Kidney epithelial cell (primary cell): ENCODE measurements around the gene SNAP25. TPM values are rescaled to one million over a fixed set of nuclear protein-coding genes. Genes with fewer than 3 reads are reported as not detected.
A peak's percentile ranks its signal among the peaks of the same experiment; 100 is the strongest.

ENCODE experiments used
- DNase-seq: peaks from one replicate; pipeline ENCODE4 v3.0.0-alpha.2; 2010; ENCODE audit warnings: low read depth
- H3K27me3 ChIP-seq: 2 replicates; pipeline ENCODE4 v1.6.0; 2011; ENCODE audit warnings: low read length; ENCODE audit not compliant: control insufficient read depth, insufficient read depth
- H3K36me3 ChIP-seq: 2 replicates; pipeline ENCODE4 v1.5.1; 2011; ENCODE audit warnings: low read length; ENCODE audit not compliant: control insufficient read depth, insufficient read depth
- H3K4me3 ChIP-seq: 2 replicates; pipeline ENCODE4 v1.5.1; 2011; ENCODE audit warnings: low read depth, mild to moderate bottlenecking, control low read depth, low read length
- CTCF ChIP-seq: IDR thresholded peaks from 2 replicates; pipeline ENCODE4 v1.5.1; 2011; ENCODE audit warnings: mild to moderate bottlenecking, moderate library complexity, low read length, control low read depth, inconsistent platforms; ENCODE audit not compliant: insufficient read depth, poor library complexity, severe bottlenecking
- total RNA-seq: library from RNA; depleted of rRNA; stranded (reverse); fragments of >200 nt; gene quantifications from 2 replicates; pipeline ENCODE4 v1.2.3, GENCODE V29; 2015

Gene SNAP25
- total RNA-seq, 1 donor from 2014 or later: 1.0 TPM

- Histone ChIP-seq H3K4me3 (no peak overlapping the region), H3K36me3 (no peaks in the 10 kb centered on the region), H3K27me3 (no peaks in the 10 kb centered on the region)
- DNase-seq: no peak
- no peak for TF ChIP-seq CTCF
Measured at GRCh38 chr20:10312111-10312510, 93.5 kb downstream of the SNAP25 start.

GRCh38 chr20:10313215-10313614 is 94.6 kb downstream of the SNAP25 start:
- Histone ChIP-seq H3K36me3 (no peaks in the 10 kb centered on the region), H3K4me3 (no peak overlapping the region), H3K27me3 (no peaks in the 10 kb centered on the region)
- no peak for TF ChIP-seq CTCF
- DNase-seq: no peak

- H3K36me3 ChIP-seq: no peaks in the 10 kb centered on the region
- no peak for DNase-seq
- no peaks in the 10 kb centered on the region for H3K27me3 ChIP-seq
- TF ChIP-seq CTCF: no peak
- H3K4me3 ChIP-seq: no peak overlapping the region
Measured at GRCh38 chr20:10313701-10314100, 95.1 kb downstream of the SNAP25 start.

GRCh38 chr20:10314198-10314597 is 95.6 kb downstream of the SNAP25 start:
- Histone ChIP-seq H3K36me3 (no peaks in the 10 kb centered on the region), H3K27me3 (no peaks in the 10 kb centered on the region), H3K4me3 (no peak overlapping the region)
- no peak for DNase-seq
- no peak for TF ChIP-seq CTCF

GRCh38 chr20:10315138-10315537 is 96.5 kb downstream of the SNAP25 start:
- no peak overlapping the region for H3K4me3 ChIP-seq
- H3K36me3 ChIP-seq: no peaks in the 10 kb centered on the region
- no peaks in the 10 kb centered on the region for H3K27me3 ChIP-seq
- DNase-seq: no peak
- no peak for TF ChIP-seq CTCF

- H3K27me3 ChIP-seq: no peaks in the 10 kb centered on the region
- no peak for DNase-seq
- no peaks in the 10 kb centered on the region for H3K36me3 ChIP-seq
- H3K4me3 ChIP-seq: no peak overlapping the region
- peak; percentile 1 for TF ChIP-seq CTCF
Measured at GRCh38 chr20:10316582-10316981, 98.0 kb downstream of the SNAP25 start.
